Measurements from ENCODE around the gene FCER1G.

FCER1G gene

GRCh38 chr1:161227196-161227871 lies 12.2 kb downstream of the FCER1G start:
- peak overlapping the region; percentile 99 for H3K4me3 ChIP-seq (ENCODE audit: control insufficient read depth, low read depth, low read length)
- TF ChIP-seq CTCF (conservative IDR thresholded peaks at IDR 0.05; ENCODE audit: control insufficient read depth, insufficient read depth, low read depth, low read length), result peak; percentile 75
- DNase-seq (ENCODE audit: low read depth), result peak; percentile 74

DNA sequence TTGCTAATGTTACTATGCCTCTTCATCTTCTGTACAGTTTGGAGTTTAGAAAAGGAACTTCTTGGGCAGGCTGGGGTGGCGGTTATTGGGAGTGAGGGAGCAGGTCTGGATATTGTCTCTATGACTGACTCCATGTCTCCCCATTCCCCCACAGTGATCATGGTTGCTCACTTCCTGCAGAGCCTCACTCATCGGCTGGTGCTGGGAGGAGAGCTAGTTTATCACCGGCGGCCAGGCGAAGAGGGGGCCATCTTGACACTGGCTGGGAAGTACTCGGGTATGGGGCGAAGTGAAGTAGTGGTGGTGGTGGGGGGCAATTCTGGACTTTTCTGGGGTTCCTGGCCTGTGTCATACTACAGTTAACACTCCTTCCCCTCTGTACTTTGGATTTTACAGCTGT lies 12.9 kb downstream of the FCER1G start:
- no peak overlapping the region for H3K4me3 ChIP-seq (ENCODE audit: control insufficient read depth, low read depth, low read length)
- TF ChIP-seq CTCF (conservative IDR thresholded peaks at IDR 0.05; ENCODE audit: control insufficient read depth, insufficient read depth, low read depth, low read length), result no peak
- DNase-seq (ENCODE audit: low read depth), result no peak

- no peak overlapping the region for H3K4me3 ChIP-seq (ENCODE audit: control insufficient read depth, low read depth, low read length)
- no peak for DNase-seq (ENCODE audit: low read depth)
- TF ChIP-seq CTCF (conservative IDR thresholded peaks at IDR 0.05; ENCODE audit: control insufficient read depth, insufficient read depth, low read depth, low read length), result no peak
Measured at GRCh38 chr1:161229896-161230295, 14.8 kb downstream of the FCER1G start.

GRCh38 chr1:161230762-161231161 lies 15.7 kb downstream of the FCER1G start:
- no peak overlapping the region for H3K4me3 ChIP-seq (ENCODE audit: control insufficient read depth, low read depth, low read length)
- TF ChIP-seq CTCF (conservative IDR thresholded peaks at IDR 0.05; ENCODE audit: control insufficient read depth, insufficient read depth, low read depth, low read length), result no peak
- DNase-seq (ENCODE audit: low read depth), result no peak

DNA sequence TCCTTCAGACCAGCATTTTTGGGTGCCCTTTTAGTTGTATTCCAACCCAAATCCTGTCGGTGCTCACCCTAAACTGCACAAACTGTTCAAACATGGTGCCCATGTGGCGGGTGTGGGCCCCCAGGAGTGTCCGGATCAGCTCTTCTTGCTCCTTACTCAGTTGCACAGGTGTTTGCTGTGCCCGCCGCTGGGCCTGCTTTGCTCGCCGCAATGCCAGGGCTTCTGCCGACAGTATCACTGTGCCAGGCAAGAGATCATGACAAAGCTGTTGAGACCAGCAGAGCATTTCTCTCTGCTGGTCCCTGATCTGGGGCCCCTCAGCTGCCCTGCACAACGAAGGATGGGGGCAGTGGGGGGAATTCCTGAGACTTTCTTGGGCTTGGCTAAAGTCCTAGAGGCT lies 18.0 kb downstream of the FCER1G start:
- no peak for DNase-seq (ENCODE audit: low read depth)
- TF ChIP-seq CTCF (conservative IDR thresholded peaks at IDR 0.05; ENCODE audit: control insufficient read depth, insufficient read depth, low read depth, low read length), result no peak
- no peak overlapping the region for H3K4me3 ChIP-seq (ENCODE audit: control insufficient read depth, low read depth, low read length)

DNA sequence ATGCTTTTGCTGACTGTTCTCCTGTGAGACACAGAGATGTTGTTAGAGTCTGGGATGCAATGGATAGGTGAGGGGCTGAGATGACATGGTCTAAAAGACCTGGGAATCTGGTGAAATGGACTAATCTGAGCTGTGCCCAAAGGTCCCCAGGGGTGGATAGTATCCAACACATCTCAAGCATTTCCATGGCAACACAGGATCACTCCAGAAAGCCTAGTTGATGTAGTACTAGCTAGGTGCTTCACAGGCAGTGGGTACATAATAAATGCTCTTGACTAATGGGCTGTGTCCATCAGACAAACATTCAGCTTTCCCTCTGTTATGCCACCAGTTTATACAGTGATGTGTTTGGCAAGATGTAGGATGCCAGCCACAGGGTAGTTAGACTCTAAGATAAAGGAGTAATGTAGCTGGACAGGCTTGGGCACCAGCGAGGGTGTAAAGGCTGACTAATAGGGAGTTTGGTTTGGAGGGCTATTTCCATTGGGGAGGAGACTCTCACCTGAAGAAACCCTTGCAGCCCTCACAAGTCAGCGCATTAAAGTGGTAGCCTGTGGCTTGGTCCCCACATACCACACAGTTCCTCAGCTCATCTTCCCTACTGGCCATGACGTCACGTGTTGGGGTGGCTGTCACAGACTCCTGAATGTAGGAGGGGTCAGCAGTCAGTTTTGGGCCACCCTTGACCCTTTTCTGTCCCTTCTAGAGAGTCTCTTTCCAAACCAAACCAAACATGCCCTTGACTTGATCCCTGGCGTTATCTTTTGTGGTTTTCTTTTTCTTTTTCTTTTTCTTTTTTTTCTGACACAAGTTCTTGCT lies 21.1 kb downstream of the FCER1G start:
- no peak for TF ChIP-seq CTCF (conservative IDR thresholded peaks at IDR 0.05; ENCODE audit: control insufficient read depth, insufficient read depth, low read depth, low read length)
- DNase-seq (ENCODE audit: low read depth), result no peak
- no peak overlapping the region for H3K4me3 ChIP-seq (ENCODE audit: control insufficient read depth, low read depth, low read length)
